Measurements from ENCODE around the gene FAM209A.

The FAM209A gene

GRCh38 chr20:56506103-56506502 is 18.4 kb upstream of the FAM209A start:
- in situ Hi-C loops (cut with MboI; ENCODE audit: low pct_unique_long_range_greater_than_20kb, low sequenced_read_pairs, unreplicated experiment) = no loop called here
- DNase-seq (ENCODE audit: low spot score) = no peak
- TF ChIP-seq, protein P1, sequence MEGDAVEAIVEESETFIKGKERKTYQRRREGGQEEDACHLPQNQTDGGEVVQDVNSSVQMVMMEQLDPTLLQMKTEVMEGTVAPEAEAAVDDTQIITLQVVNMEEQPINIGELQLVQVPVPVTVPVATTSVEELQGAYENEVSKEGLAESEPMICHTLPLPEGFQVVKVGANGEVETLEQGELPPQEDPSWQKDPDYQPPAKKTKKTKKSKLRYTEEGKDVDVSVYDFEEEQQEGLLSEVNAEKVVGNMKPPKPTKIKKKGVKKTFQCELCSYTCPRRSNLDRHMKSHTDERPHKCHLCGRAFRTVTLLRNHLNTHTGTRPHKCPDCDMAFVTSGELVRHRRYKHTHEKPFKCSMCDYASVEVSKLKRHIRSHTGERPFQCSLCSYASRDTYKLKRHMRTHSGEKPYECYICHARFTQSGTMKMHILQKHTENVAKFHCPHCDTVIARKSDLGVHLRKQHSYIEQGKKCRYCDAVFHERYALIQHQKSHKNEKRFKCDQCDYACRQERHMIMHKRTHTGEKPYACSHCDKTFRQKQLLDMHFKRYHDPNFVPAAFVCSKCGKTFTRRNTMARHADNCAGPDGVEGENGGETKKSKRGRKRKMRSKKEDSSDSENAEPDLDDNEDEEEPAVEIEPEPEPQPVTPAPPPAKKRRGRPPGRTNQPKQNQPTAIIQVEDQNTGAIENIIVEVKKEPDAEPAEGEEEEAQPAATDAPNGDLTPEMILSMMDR (IDR thresholded peaks at IDR 0.05; ENCODE audit: extremely low read depth, insufficient read depth, missing control alignments) = no peak

GRCh38 chr20:56511926-56512325 is 12.6 kb upstream of the FAM209A start:
- TF ChIP-seq, protein P1 (IDR thresholded peaks at IDR 0.05; ENCODE audit: extremely low read depth, insufficient read depth, missing control alignments) = no peak
- in situ Hi-C loops (cut with MboI; ENCODE audit: low pct_unique_long_range_greater_than_20kb, low sequenced_read_pairs, unreplicated experiment) = no loop called here
- DNase-seq (ENCODE audit: low spot score) = no peak

DNA sequence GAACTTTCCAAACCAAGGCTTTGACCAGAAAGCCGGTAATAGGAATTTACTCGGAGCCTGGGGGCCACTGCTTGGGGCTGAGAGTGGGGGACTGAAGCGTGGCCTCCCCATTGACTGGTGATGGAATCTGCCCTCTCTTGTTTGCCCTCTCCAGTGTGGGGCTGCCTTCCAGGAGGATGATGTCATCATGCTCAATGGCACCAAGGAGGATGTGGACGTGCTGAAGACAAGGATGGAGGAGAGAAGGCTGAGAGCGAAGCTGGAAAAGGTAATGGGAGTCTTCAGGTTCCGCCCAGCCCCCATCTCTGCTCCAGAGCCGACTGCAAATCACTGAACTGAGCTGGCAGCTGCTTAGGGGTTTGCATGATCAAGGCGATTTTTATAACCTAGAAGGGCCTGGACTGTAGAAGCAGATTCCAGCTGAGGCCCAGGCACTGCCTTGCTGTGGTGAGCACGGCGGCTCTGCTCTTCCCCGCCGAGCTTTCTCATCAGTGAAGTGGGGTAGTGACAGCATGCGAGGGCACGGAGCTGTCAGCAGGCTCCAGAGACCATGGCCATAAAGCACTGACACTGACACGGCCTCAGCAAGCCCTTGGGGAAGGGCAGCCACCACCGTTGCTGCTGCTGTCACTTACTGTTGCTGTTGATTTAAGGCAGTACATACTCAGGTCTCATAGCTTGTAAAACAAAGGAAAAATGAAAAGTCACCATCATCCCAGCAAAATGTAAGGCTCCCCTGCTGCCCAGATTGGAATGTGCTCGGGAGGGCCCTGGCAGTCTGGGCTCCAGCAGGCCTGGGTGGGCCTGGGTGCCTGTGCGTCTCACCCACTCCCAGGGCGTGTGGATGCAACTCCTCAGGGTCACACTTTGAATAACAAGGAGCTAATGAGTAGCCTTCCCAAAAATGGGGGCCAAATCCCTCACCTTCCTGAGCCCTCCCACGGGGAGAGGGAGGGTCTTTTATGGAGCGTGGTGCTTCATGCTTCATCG is 11.1 kb upstream of the FAM209A start:
- in situ Hi-C loops (cut with MboI; ENCODE audit: low pct_unique_long_range_greater_than_20kb, low sequenced_read_pairs, unreplicated experiment) = no loop called here
- TF ChIP-seq, protein P1 (IDR thresholded peaks at IDR 0.05; ENCODE audit: extremely low read depth, insufficient read depth, missing control alignments) = no peak
- no peak for DNase-seq (ENCODE audit: low spot score)

GRCh38 chr20:56516631-56517030 is 7.9 kb upstream of the FAM209A start:
- TF ChIP-seq, protein P1 (IDR thresholded peaks at IDR 0.05; ENCODE audit: extremely low read depth, insufficient read depth, missing control alignments) = no peak
- in situ Hi-C loops (cut with MboI; ENCODE audit: low pct_unique_long_range_greater_than_20kb, low sequenced_read_pairs, unreplicated experiment) = no loop called here
- no peak for DNase-seq (ENCODE audit: low spot score)

- no peak for DNase-seq (ENCODE audit: low spot score)
- in situ Hi-C loops (cut with MboI; ENCODE audit: low pct_unique_long_range_greater_than_20kb, low sequenced_read_pairs, unreplicated experiment) = no loop called here
- TF ChIP-seq, protein P1 (IDR thresholded peaks at IDR 0.05; ENCODE audit: extremely low read depth, insufficient read depth, missing control alignments) = no peak
Measured at GRCh38 chr20:56517211-56517610, 7.3 kb upstream of the FAM209A start.

DNA sequence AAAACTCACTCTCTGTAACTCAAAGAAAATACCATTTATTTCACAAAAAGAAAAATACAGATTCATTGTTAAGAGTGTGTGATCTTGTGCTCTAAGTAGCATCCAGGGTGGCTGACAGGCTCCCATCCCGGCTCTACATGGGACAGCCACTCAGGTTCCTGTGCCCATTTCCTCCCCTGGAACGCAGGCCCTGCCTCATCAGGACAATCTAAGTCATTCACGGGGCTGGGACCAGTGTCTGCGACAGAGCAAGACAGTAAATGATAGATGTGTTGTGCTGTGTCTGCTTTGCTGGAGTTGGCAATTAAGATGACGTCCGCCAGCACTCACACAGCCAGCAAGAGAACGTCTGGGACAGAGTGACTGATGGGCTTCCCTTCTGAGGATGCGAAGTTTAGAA is 6.9 kb upstream of the FAM209A start:
- in situ Hi-C loops (cut with MboI; ENCODE audit: low pct_unique_long_range_greater_than_20kb, low sequenced_read_pairs, unreplicated experiment) = no loop called here
- TF ChIP-seq, protein P1 (IDR thresholded peaks at IDR 0.05; ENCODE audit: extremely low read depth, insufficient read depth, missing control alignments) = no peak
- DNase-seq (ENCODE audit: low spot score) = no peak

Data from GM13977 (cell line).